ENCODE measurements around the gene PELO. TPM values are rescaled to one million over a fixed set of nuclear protein-coding genes. Genes with fewer than 3 reads are reported as not detected.

PELO gene
- polyA plus RNA-seq, 1 of the 3 experiments (the other 2 are of a cell fraction) = 10.7 TPM

DNA sequence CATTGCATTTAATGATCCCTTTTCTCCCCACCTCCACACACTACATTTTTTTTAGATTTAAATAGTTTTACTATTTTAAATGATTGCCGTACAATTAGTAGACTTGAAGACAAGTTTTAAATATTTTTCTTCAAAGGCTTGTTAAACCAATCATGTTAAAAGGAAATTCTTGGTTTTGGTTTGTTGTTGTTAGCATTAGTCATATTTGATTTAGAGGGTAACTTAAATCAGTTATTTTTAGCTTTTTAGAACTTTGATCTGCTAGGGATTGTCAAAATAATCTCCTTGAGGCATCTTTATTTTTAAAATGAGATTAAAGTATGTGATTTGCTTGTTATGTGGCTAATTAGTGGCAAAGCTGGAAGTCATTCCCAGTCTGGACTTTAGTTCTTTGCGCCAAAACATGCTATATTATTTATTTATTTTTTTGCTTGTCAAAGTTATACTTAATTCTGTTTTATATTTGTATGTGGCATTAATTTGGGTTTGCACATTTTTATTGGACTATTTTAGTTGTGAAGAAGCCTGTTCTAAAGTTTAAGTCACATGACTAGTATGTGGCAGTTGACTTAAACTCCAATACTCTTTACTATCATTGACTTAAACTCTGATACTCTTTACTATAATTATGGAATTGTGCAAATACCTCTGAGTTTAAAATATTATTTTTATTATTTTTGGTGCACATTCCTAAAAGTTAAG is 14.7 kb downstream of the PELO start:
- POLR2A ChIA-PET = no interaction called here
- Histone ChIP-seq H3K9me3 (no peaks in the 10 kb centered on the region), H3K9me2 (no peaks in the 10 kb centered on the region), H3K27me3 (ENCODE audit: insufficient read depth) (no peaks in the 10 kb centered on the region), H3K27ac (ENCODE audit: low read depth in 2 of 2, low read length in 1 of 2) (peak overlapping the region; percentile 93 to 95; a peak in 3 of 4 replicates), H3K4me3 (ENCODE audit: low read depth in 2 of 2, low read length in 1 of 2) (peak overlapping the region; percentile 75 to 85), H3K4me1 (ENCODE audit: control insufficient read depth in 1 of 2, insufficient read depth in 2 of 2, low read depth in 1 of 2, low read length in 1 of 2) (peaks cover 12 to 41% of the 10 kb centered on the region in 2 experiments), H3K36me3 (replicated peaks in 1 of 2; ENCODE audit: control insufficient read depth in 1 of 2, insufficient read depth in 2 of 2, low read length in 1 of 2) (peaks cover 44 to 46% of the 10 kb centered on the region in 2 experiments), H3F3A (replicated peaks; ENCODE audit: insufficient read depth) (peaks cover 35% of the 10 kb centered on the region), H3K9ac (peak overlapping the region; percentile 86; the same call in 1 of the 2 replicates), H3K4me2 (peak overlapping the region; percentile 89), H4K20me1 (ENCODE audit: insufficient read depth) (peaks cover 22% of the 10 kb centered on the region), H2AFZ (ENCODE audit: low read depth) (no peak overlapping the region), H3K79me2 (ENCODE audit: insufficient read depth) (peaks cover 71% of the 10 kb centered on the region)
- WGBS (ENCODE audit: low lambda C conversion rate) = 52% methylated on average over 2 of the region's 2 CpGs
- no peak for DNase-seq
- TF ChIP-seq, protein P1, sequence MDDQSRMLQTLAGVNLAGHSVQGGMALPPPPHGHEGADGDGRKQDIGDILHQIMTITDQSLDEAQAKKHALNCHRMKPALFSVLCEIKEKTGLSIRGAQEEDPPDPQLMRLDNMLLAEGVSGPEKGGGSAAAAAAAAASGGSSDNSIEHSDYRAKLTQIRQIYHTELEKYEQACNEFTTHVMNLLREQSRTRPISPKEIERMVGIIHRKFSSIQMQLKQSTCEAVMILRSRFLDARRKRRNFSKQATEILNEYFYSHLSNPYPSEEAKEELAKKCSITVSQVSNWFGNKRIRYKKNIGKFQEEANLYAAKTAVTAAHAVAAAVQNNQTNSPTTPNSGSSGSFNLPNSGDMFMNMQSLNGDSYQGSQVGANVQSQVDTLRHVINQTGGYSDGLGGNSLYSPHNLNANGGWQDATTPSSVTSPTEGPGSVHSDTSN (IDR thresholded peaks at IDR 0.05) = no peak
- no peak for TF ChIP-seq TAF1 (IDR thresholded peaks at IDR 0.05; ENCODE audit: borderline replicate concordance, low read depth, low read length)
- TF ChIP-seq, protein P2, sequence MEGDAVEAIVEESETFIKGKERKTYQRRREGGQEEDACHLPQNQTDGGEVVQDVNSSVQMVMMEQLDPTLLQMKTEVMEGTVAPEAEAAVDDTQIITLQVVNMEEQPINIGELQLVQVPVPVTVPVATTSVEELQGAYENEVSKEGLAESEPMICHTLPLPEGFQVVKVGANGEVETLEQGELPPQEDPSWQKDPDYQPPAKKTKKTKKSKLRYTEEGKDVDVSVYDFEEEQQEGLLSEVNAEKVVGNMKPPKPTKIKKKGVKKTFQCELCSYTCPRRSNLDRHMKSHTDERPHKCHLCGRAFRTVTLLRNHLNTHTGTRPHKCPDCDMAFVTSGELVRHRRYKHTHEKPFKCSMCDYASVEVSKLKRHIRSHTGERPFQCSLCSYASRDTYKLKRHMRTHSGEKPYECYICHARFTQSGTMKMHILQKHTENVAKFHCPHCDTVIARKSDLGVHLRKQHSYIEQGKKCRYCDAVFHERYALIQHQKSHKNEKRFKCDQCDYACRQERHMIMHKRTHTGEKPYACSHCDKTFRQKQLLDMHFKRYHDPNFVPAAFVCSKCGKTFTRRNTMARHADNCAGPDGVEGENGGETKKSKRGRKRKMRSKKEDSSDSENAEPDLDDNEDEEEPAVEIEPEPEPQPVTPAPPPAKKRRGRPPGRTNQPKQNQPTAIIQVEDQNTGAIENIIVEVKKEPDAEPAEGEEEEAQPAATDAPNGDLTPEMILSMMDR (IDR thresholded peaks at IDR 0.05) = no peak
- no peak for TF ChIP-seq CHD2 (IDR thresholded peaks at IDR 0.05; ENCODE audit: low read length, partially characterized antibody)
- TF ChIP-seq, protein P3, sequence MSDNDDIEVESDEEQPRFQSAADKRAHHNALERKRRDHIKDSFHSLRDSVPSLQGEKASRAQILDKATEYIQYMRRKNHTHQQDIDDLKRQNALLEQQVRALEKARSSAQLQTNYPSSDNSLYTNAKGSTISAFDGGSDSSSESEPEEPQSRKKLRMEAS (IDR thresholded peaks at IDR 0.05; ENCODE audit: low read depth) = no peak
- TF ChIP-seq FOXJ3 (CRISPR knock-in tag; IDR thresholded peaks at IDR 0.05) = no peak
- TF ChIP-seq RAD21 (IDR thresholded peaks at IDR 0.05; ENCODE audit: low read length) = no peak
- TF ChIP-seq, protein P4, sequence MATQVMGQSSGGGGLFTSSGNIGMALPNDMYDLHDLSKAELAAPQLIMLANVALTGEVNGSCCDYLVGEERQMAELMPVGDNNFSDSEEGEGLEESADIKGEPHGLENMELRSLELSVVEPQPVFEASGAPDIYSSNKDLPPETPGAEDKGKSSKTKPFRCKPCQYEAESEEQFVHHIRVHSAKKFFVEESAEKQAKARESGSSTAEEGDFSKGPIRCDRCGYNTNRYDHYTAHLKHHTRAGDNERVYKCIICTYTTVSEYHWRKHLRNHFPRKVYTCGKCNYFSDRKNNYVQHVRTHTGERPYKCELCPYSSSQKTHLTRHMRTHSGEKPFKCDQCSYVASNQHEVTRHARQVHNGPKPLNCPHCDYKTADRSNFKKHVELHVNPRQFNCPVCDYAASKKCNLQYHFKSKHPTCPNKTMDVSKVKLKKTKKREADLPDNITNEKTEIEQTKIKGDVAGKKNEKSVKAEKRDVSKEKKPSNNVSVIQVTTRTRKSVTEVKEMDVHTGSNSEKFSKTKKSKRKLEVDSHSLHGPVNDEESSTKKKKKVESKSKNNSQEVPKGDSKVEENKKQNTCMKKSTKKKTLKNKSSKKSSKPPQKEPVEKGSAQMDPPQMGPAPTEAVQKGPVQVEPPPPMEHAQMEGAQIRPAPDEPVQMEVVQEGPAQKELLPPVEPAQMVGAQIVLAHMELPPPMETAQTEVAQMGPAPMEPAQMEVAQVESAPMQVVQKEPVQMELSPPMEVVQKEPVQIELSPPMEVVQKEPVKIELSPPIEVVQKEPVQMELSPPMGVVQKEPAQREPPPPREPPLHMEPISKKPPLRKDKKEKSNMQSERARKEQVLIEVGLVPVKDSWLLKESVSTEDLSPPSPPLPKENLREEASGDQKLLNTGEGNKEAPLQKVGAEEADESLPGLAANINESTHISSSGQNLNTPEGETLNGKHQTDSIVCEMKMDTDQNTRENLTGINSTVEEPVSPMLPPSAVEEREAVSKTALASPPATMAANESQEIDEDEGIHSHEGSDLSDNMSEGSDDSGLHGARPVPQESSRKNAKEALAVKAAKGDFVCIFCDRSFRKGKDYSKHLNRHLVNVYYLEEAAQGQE (IDR thresholded peaks at IDR 0.05; ENCODE audit: low read depth, low read length) = no peak
- TF ChIP-seq SMC3 (IDR thresholded peaks at IDR 0.05; ENCODE audit: low read depth, low read length) = no peak
- TF ChIP-seq, protein P5, sequence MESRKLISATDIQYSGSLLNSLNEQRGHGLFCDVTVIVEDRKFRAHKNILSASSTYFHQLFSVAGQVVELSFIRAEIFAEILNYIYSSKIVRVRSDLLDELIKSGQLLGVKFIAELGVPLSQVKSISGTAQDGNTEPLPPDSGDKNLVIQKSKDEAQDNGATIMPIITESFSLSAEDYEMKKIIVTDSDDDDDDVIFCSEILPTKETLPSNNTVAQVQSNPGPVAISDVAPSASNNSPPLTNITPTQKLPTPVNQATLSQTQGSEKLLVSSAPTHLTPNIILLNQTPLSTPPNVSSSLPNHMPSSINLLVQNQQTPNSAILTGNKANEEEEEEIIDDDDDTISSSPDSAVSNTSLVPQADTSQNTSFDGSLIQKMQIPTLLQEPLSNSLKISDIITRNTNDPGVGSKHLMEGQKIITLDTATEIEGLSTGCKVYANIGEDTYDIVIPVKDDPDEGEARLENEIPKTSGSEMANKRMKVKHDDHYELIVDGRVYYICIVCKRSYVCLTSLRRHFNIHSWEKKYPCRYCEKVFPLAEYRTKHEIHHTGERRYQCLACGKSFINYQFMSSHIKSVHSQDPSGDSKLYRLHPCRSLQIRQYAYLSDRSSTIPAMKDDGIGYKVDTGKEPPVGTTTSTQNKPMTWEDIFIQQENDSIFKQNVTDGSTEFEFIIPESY (IDR thresholded peaks at IDR 0.05; ENCODE audit: borderline replicate concordance, low read depth) = no peak
- TF ChIP-seq MXI1 (IDR thresholded peaks at IDR 0.05; ENCODE audit: low read depth, low read length) = no peak
- no peak for TF ChIP-seq EZH2phosphoT487 (IDR thresholded peaks at IDR 0.05; ENCODE audit: borderline replicate concordance, low read depth)
- TF ChIP-seq RXRA (IDR thresholded peaks at IDR 0.05; ENCODE audit: borderline replicate concordance, low read depth) = no peak
- TF ChIP-seq POLR2AphosphoS5 (IDR thresholded peaks at IDR 0.05; ENCODE audit: low read depth, low read length) = no peak
- TF ChIP-seq NRF1 (IDR thresholded peaks at IDR 0.05; ENCODE audit: low read depth, low read length) = no peak
- TF ChIP-seq, protein P6, sequence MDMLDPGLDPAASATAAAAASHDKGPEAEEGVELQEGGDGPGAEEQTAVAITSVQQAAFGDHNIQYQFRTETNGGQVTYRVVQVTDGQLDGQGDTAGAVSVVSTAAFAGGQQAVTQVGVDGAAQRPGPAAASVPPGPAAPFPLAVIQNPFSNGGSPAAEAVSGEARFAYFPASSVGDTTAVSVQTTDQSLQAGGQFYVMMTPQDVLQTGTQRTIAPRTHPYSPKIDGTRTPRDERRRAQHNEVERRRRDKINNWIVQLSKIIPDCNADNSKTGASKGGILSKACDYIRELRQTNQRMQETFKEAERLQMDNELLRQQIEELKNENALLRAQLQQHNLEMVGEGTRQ (IDR thresholded peaks at IDR 0.05; ENCODE audit: borderline replicate concordance, low read depth, low read length) = no peak
- TF ChIP-seq, protein P7, sequence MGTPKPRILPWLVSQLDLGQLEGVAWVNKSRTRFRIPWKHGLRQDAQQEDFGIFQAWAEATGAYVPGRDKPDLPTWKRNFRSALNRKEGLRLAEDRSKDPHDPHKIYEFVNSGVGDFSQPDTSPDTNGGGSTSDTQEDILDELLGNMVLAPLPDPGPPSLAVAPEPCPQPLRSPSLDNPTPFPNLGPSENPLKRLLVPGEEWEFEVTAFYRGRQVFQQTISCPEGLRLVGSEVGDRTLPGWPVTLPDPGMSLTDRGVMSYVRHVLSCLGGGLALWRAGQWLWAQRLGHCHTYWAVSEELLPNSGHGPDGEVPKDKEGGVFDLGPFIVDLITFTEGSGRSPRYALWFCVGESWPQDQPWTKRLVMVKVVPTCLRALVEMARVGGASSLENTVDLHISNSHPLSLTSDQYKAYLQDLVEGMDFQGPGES (IDR thresholded peaks at IDR 0.05; ENCODE audit: low read depth, low read length) = no peak
- TF ChIP-seq EP300 (IDR thresholded peaks at IDR 0.05; ENCODE audit: borderline replicate concordance in 1 of 2, low read depth in 1 of 2, low read length in 1 of 2) = no peak
- CTCF ChIA-PET = interaction anchor here (1.4 to 2.1 kb wide), 3 partner anchors 9 to 20 kb away, joined by 5 to 7 read pairs (median 5); no protein-coding TSS in a partner anchor
